HCT116 (cell line): ENCODE results near the gene FAM168A. TPM values are rescaled to one million over a fixed set of nuclear protein-coding genes. Genes with fewer than 3 reads are reported as not detected.

ENCODE experiments used
- ATAC-seq: fragments of 200-7000 bp; cut with Tn5 transposase; 2 replicates; pipeline ENCODE4 v1.9.1; 2020; ENCODE audit warnings: mild to moderate bottlenecking, moderate library complexity
- BruUV-seq: library from RNA; stranded (reverse); fragments of 400-500 nt; replicated peaks from 2 replicates; lab custom pipeline; 2021; lab: Mats Ljungman, UMichigan
- CTCF ChIA-PET: fragments of 300-600 bp; sonication (Branson Sonifier 250); formaldehyde crosslinking; loops from one replicate; lab custom pipeline; 2021; ENCODE audit warnings: antibody characterized with exemption; lab: Charles Lee
- POLR2A ChIA-PET: fragments of 300-600, 350-600 bp; sonication (Branson Sonifier 250); formaldehyde crosslinking; loops from one replicate; lab custom pipeline; 2021; ENCODE audit warnings: antibody characterized with exemption; lab: Charles Lee
- RAD21 ChIA-PET, 2 experiments: fragments of 300-600 bp; sonication (Branson Sonifier 250); formaldehyde crosslinking; loops; one replicate each; lab custom pipeline; 2023; ENCODE audit warnings: low total read pairs in 2 of 2; ENCODE audit not compliant: uncharacterized antibody in 2 of 2, unreplicated experiment in 2 of 2, low non-redundant PET in 1 of 2; lab: Charles Lee
- DNase-seq: peaks from one replicate; pipeline ENCODE4 v3.0.0-alpha.2; 2010; ENCODE audit warnings: low read depth, low spot score
- H2AFZ ChIP-seq: fragments of 200-600 bp; shearing (Covaris generic), sonication (generic); 2 replicates; pipeline ENCODE4 v1.6.1; 2017; ENCODE audit warnings: low read depth, mixed run types, mixed read lengths, antibody characterized with exemption, low read length; ENCODE audit not compliant: poor library complexity, severe bottlenecking
- H3K27ac ChIP-seq: 2 replicates; pipeline ENCODE4 v1.5.1; 2012; ENCODE audit warnings: low read depth, low read length
- H3K27me3 ChIP-seq: fragments of 200-600 bp; sonication (generic); 2 replicates; pipeline ENCODE4 v1.6.1; 2016; ENCODE audit warnings: mixed run types, low read length, mixed read lengths; ENCODE audit not compliant: insufficient read depth
- H3K36me3 ChIP-seq, 2 experiments: fragments of 200-500 bp in 1 of 2; fragments of 200-600 bp in 1 of 2; sonication (Bioruptor generic) in 1 of 2; sonication (generic) in 1 of 2; 2 replicates each; pipeline versions ENCODE4 v1.5.1 to v1.6.1; 2014 to 2016; ENCODE audit warnings: low read length in 2 of 2, inconsistent platforms in 1 of 2, mixed read lengths in 1 of 2, mixed run types in 1 of 2; ENCODE audit not compliant: insufficient read depth in 2 of 2, control insufficient read depth in 1 of 2
- H3K4me1 ChIP-seq, 2 experiments: fragments of 200-600 bp in 1 of 2; sonication (generic) in 1 of 2; 2 replicates each; pipeline versions ENCODE4 v1.5.1 to v1.6.1; 2012 to 2017; ENCODE audit warnings: low read length in 2 of 2, inconsistent platforms in 1 of 2, mild to moderate bottlenecking in 1 of 2, mixed read lengths in 1 of 2, mixed run types in 1 of 2, moderate library complexity in 1 of 2; ENCODE audit not compliant: insufficient read depth in 2 of 2, control insufficient read depth in 1 of 2
- H3K4me2 ChIP-seq: fragments of 200-600 bp; sonication (generic); 2 replicates; pipeline ENCODE4 v1.6.1; 2017; ENCODE audit warnings: mixed run types, low read length, mixed read lengths
- H3K4me3 ChIP-seq, 2 experiments: fragments of 200-600 bp in 1 of 2; sonication (generic) in 1 of 2; replicated peaks in 1 of 2; 2 replicates each; pipeline ENCODE4 v1.5.1; 2011 to 2016; ENCODE audit warnings: low read length in 2 of 2, control low read depth in 1 of 2, low read depth in 1 of 2, mild to moderate bottlenecking in 1 of 2, mixed read lengths in 1 of 2, mixed run types in 1 of 2
- H3K79me2 ChIP-seq: fragments of 200-600 bp; sonication (generic); 2 replicates; pipeline ENCODE4 v1.6.1; 2017; ENCODE audit warnings: mild to moderate bottlenecking, mixed run types, low read length, moderate library complexity, mixed read lengths; ENCODE audit not compliant: insufficient read depth
- H3K9ac ChIP-seq: fragments of 200-600 bp; sonication (generic); 2 replicates; pipeline ENCODE4 v1.6.1; 2016; ENCODE audit warnings: low read length, mixed read lengths
- H3K9me2 ChIP-seq: fragments of 200-600 bp; sonication (generic), shearing (Covaris generic); 2 replicates; pipeline ENCODE4 v1.6.1; 2017; ENCODE audit warnings: mixed run types, mild to moderate bottlenecking, moderate library complexity; ENCODE audit not compliant: insufficient read depth
- H3K9me3 ChIP-seq, 2 experiments: fragments of 200-500 bp in 1 of 2; fragments of 200-600 bp in 1 of 2; sonication (Bioruptor generic) in 1 of 2; sonication (generic) in 1 of 2; 2 replicates each; pipeline ENCODE4 v1.6.1; 2014 to 2017; ENCODE audit warnings: low read length in 2 of 2, mixed read lengths in 2 of 2, inconsistent platforms in 1 of 2, low read depth in 1 of 2, mild to moderate bottlenecking in 1 of 2, mixed run types in 1 of 2, moderate library complexity in 1 of 2; ENCODE audit not compliant: control insufficient read depth in 1 of 2, insufficient read depth in 1 of 2
- H4K20me1 ChIP-seq: fragments of 200-600 bp; sonication (generic), shearing (Covaris generic); 2 replicates; pipeline ENCODE4 v1.6.1; 2017; ENCODE audit warnings: mixed run types, mild to moderate bottlenecking, moderate library complexity; ENCODE audit not compliant: insufficient read depth
- CBX3 ChIP-seq: IDR thresholded peaks from 2 replicates; pipeline ENCODE4 v1.6.1; 2012; ENCODE audit warnings: low read depth
- ELF1 ChIP-seq: IDR thresholded peaks from 2 replicates; pipeline ENCODE4 v1.6.1; 2012; ENCODE audit warnings: low read depth, borderline replicate concordance
- EZH2 ChIP-seq: fragments of 200-600 bp; sonication (generic); IDR thresholded peaks from 2 replicates; pipeline ENCODE4 v1.6.1; 2017; ENCODE audit warnings: antibody characterized with exemption, mixed run types
- FOSL1 ChIP-seq: IDR thresholded peaks from 2 replicates; pipeline ENCODE4 v1.6.1; 2012; ENCODE audit warnings: low read depth
- POLR2A ChIP-seq: IDR thresholded peaks from 2 replicates; pipeline ENCODE4 v1.7.0; 2011; ENCODE audit warnings: borderline replicate concordance; ENCODE audit not compliant: insufficient read depth, insufficient read length; ENCODE audit errors: extremely low read depth
- SRF ChIP-seq: IDR thresholded peaks from 2 replicates; pipeline ENCODE4 v1.6.1; 2012; ENCODE audit warnings: low read depth
- ZFX ChIP-seq: fragments of 450-650 bp; IDR thresholded peaks from 2 replicates; pipeline ENCODE4 v1.6.1; 2017
- ZNF274 ChIP-seq: fragments of 200-500 bp; sonication (Bioruptor generic); IDR thresholded peaks from 2 replicates; pipeline ENCODE4 v1.6.1; 2014; ENCODE audit warnings: mild to moderate bottlenecking, low read depth, low read length, inconsistent platforms
- intact Hi-C: fragments of 100-400 bp; cut with micrococcal nuclease; formaldehyde crosslinking; loops from 2 replicates; pipeline ENCODE4 v1.10.0; 2022
- total RNA-seq: library from RNA; stranded (reverse); gene quantifications from one replicate; pipeline ENCODE4 v1.2.1, GENCODE V29; 2021; ENCODE audit not compliant: unreplicated experiment
- TF ChIP-seq, protein P1 (sequence below): IDR thresholded peaks from 2 replicates; pipeline ENCODE4 v1.6.1; 2011; ENCODE audit warnings: mild to moderate bottlenecking, low read length, moderate library complexity; ENCODE audit not compliant: insufficient replicate concordance; ENCODE audit errors: extremely low read depth
- TF ChIP-seq, protein P2 (sequence below), 3 experiments: fragments of 200-600 bp in 1 of 3; sonication (generic) in 1 of 3; IDR thresholded peaks in 2 of 3; conservative IDR thresholded peaks in 1 of 3; 2 replicates each; pipeline ENCODE4 v1.5.1; 2012 to 2017; ENCODE audit warnings: low read depth in 2 of 3, low read length in 2 of 3, antibody characterized with exemption in 1 of 3, borderline replicate concordance in 1 of 3, control low read depth in 1 of 3, mild to moderate bottlenecking in 1 of 3, mixed read lengths in 1 of 3, mixed run types in 1 of 3, moderate library complexity in 1 of 3; ENCODE audit not compliant: insufficient read depth in 1 of 3
- TF ChIP-seq, protein P3 (sequence below): IDR thresholded peaks from 2 replicates; pipeline ENCODE4 v1.6.1; 2012
- TF ChIP-seq, protein P4 (sequence below): IDR thresholded peaks from 2 replicates; pipeline ENCODE4 v1.6.1; 2012

Gene FAM168A
- total RNA-seq, 1 experiment from 2014 or later, result 31.5 TPM

DNA sequence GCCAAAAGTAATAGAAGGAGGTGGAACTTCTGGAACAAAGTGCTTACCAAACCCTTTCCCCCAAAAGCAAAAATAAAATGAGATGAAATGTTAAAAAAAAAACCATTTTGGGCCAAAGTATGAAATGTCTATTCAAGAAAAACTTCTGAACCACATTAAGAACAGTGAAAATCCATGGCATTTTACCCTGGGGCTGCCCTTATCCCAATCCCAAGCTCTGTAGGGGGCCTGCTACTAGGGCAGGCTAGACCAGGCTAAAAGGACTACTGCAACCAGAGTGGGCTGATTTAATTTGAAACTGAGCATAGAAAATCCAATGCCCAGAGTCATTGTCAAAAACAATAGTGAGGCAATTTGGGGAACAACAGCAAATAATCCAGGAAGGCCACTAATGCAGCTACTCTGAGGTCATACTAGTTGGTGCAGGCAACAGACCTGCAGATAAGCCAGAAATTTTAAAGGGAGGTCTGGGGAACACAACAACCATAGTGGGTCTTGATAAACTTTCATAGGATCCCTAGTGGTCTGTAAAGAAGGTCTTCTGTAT lies 122.3 kb downstream of the FAM168A start:
- CTCF ChIA-PET, result no interaction called here
- H3K9me2 ChIP-seq, result no peaks in the 10 kb centered on the region
- no TSS peak for BruUV-seq

More for the DNA sequence above, 122.3 kb downstream of the FAM168A start:
- Histone ChIP-seq H3K27me3 (no peaks in the 10 kb centered on the region), H3K9ac (no peak overlapping the region), H3K4me1 (peaks cover 6 to 9% of the 10 kb centered on the region in 2 experiments), H2AFZ (no peak overlapping the region), H3K9me3 (no peaks in the 10 kb centered on the region), H3K27ac (no peak overlapping the region), H3K4me3 (no peak overlapping the region), H3K79me2 (no peaks in the 10 kb centered on the region; the same call in 1 of the 2 replicates), H4K20me1 (no peaks in the 10 kb centered on the region), H3K36me3 (no peaks in the 10 kb centered on the region), H3K4me2 (no peak overlapping the region)
- DNase-seq, result no peak
- ATAC-seq, result no peak
- intact Hi-C loops, result loop anchor here (5.0 kb wide), 1 partner anchor 457 kb away; no protein-coding TSS in a partner anchor
- TF ChIP-seq EZH2 (no peak), ZNF274 (no peak), POLR2A (no peak), ZFX (no peak), FOSL1 (no peak), CBX3 (no peak), ELF1 (no peak), SRF (no peak)
- TF ChIP-seq, protein P1, sequence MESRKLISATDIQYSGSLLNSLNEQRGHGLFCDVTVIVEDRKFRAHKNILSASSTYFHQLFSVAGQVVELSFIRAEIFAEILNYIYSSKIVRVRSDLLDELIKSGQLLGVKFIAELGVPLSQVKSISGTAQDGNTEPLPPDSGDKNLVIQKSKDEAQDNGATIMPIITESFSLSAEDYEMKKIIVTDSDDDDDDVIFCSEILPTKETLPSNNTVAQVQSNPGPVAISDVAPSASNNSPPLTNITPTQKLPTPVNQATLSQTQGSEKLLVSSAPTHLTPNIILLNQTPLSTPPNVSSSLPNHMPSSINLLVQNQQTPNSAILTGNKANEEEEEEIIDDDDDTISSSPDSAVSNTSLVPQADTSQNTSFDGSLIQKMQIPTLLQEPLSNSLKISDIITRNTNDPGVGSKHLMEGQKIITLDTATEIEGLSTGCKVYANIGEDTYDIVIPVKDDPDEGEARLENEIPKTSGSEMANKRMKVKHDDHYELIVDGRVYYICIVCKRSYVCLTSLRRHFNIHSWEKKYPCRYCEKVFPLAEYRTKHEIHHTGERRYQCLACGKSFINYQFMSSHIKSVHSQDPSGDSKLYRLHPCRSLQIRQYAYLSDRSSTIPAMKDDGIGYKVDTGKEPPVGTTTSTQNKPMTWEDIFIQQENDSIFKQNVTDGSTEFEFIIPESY, result no peak
- TF ChIP-seq, protein P2, sequence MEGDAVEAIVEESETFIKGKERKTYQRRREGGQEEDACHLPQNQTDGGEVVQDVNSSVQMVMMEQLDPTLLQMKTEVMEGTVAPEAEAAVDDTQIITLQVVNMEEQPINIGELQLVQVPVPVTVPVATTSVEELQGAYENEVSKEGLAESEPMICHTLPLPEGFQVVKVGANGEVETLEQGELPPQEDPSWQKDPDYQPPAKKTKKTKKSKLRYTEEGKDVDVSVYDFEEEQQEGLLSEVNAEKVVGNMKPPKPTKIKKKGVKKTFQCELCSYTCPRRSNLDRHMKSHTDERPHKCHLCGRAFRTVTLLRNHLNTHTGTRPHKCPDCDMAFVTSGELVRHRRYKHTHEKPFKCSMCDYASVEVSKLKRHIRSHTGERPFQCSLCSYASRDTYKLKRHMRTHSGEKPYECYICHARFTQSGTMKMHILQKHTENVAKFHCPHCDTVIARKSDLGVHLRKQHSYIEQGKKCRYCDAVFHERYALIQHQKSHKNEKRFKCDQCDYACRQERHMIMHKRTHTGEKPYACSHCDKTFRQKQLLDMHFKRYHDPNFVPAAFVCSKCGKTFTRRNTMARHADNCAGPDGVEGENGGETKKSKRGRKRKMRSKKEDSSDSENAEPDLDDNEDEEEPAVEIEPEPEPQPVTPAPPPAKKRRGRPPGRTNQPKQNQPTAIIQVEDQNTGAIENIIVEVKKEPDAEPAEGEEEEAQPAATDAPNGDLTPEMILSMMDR (IDR thresholded peaks at IDR 0.05 in 2 of 3, conservative IDR thresholded peaks at IDR 0.05 in 1 of 3; ENCODE audit: borderline replicate concordance in 1 of 3, insufficient read depth in 1 of 3, low read depth in 2 of 3, low read length in 2 of 3), result no peak
- TF ChIP-seq, protein P3, sequence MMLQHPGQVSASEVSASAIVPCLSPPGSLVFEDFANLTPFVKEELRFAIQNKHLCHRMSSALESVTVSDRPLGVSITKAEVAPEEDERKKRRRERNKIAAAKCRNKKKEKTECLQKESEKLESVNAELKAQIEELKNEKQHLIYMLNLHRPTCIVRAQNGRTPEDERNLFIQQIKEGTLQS, result no peak
- TF ChIP-seq, protein P4, sequence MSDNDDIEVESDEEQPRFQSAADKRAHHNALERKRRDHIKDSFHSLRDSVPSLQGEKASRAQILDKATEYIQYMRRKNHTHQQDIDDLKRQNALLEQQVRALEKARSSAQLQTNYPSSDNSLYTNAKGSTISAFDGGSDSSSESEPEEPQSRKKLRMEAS, result no peak
- ChIA-PET POLR2A (no interaction called here), RAD21 (no interaction called here)
